ENCODE measurements around the gene SLC17A9.
A peak's percentile ranks its signal among the peaks of the same experiment; 100 is the strongest.
"Not testable (repeated sequence)": the region's sequence is repeated elsewhere in the genome, so short reads cannot be mapped to it uniquely, and the experiment has no call there.

SLC17A9 gene

GRCh38 chr20:62918147-62918546, 34.4 kb upstream of the SLC17A9 start:
- in situ Hi-C loops (cut with HindIII; ENCODE audit: low pct_ligation_motif_present, low sequenced_read_pairs), result no loop called here
- TF ChIP-seq CTCF (IDR thresholded peaks at IDR 0.05; ENCODE audit: low read depth, low read length, missing control alignments), result no peak
- Histone ChIP-seq H3K27me3 (replicated peaks) (no peaks in the 10 kb centered on the region), H3K36me3 (replicated peaks) (peaks cover 3% of the 10 kb centered on the region), H3K27ac (no peak overlapping the region), H3K4me3 (ENCODE audit: low read depth, low read length) (no peak overlapping the region)
- no peak for DNase-seq

GRCh38 chr20:62918831-62919230, 33.7 kb upstream of the SLC17A9 start:
- Histone ChIP-seq H3K27me3 (replicated peaks) (no peaks in the 10 kb centered on the region), H3K27ac (no peak overlapping the region), H3K36me3 (replicated peaks) (no peaks in the 10 kb centered on the region), H3K4me3 (ENCODE audit: low read depth, low read length) (no peak overlapping the region)
- DNase-seq, result no peak
- in situ Hi-C loops (cut with HindIII; ENCODE audit: low pct_ligation_motif_present, low sequenced_read_pairs), result no loop called here
- no peak for TF ChIP-seq CTCF (IDR thresholded peaks at IDR 0.05; ENCODE audit: low read depth, low read length, missing control alignments)

GRCh38 chr20:62920039-62920645, 32.4 kb upstream of the SLC17A9 start:
- TF ChIP-seq CTCF (IDR thresholded peaks at IDR 0.05; ENCODE audit: low read depth, low read length, missing control alignments), result no peak
- in situ Hi-C loops (cut with HindIII; ENCODE audit: low pct_ligation_motif_present, low sequenced_read_pairs), result no loop called here
- no peak overlapping the region for H3K27ac ChIP-seq
- H3K27me3 ChIP-seq (replicated peaks), result no peaks in the 10 kb centered on the region
- no peak overlapping the region for H3K4me3 ChIP-seq (ENCODE audit: low read depth, low read length)
- no peak for DNase-seq
- H3K36me3 ChIP-seq (replicated peaks), result no peaks in the 10 kb centered on the region

- no peak overlapping the region for H3K4me3 ChIP-seq (ENCODE audit: low read depth, low read length)
- no peaks in the 10 kb centered on the region for H3K27me3 ChIP-seq (replicated peaks)
- in situ Hi-C loops (cut with HindIII; ENCODE audit: low pct_ligation_motif_present, low sequenced_read_pairs), result no loop called here
- TF ChIP-seq CTCF (IDR thresholded peaks at IDR 0.05; ENCODE audit: low read depth, low read length, missing control alignments), result peak; percentile 76
- no peak overlapping the region for H3K27ac ChIP-seq
- H3K36me3 ChIP-seq (replicated peaks), result no peaks in the 10 kb centered on the region
- peak; percentile 63 for DNase-seq
These were observed 31.3 kb upstream of the SLC17A9 start for GRCh38 chr20:62921119-62921687.

GRCh38 chr20:62922451-62922921, 30.0 kb upstream of the SLC17A9 start:
- in situ Hi-C loops (cut with HindIII; ENCODE audit: low pct_ligation_motif_present, low sequenced_read_pairs), result no loop called here
- no peak for DNase-seq
- TF ChIP-seq CTCF (IDR thresholded peaks at IDR 0.05; ENCODE audit: low read depth, low read length, missing control alignments), result no peak
- no peak overlapping the region for H3K4me3 ChIP-seq (ENCODE audit: low read depth, low read length)
- no peaks in the 10 kb centered on the region for H3K27me3 ChIP-seq (replicated peaks)
- H3K27ac ChIP-seq, result no peak overlapping the region
- H3K36me3 ChIP-seq (replicated peaks), result no peaks in the 10 kb centered on the region

GRCh38 chr20:62923059-62923668, 29.3 kb upstream of the SLC17A9 start:
- H3K36me3 ChIP-seq (replicated peaks); H3K4me3 ChIP-seq (ENCODE audit: low read depth, low read length); H3K27me3 ChIP-seq (replicated peaks); in situ Hi-C loops (cut with HindIII; ENCODE audit: low pct_ligation_motif_present, low sequenced_read_pairs): not testable (repeated sequence)
- DNase-seq, result peak; percentile 78
- H3K27ac ChIP-seq, result peak overlapping the region; percentile 92
